Measurements from ENCODE around the gene TENT4A. TPM values are rescaled to one million over a fixed set of nuclear protein-coding genes. Genes with fewer than 3 reads are reported as not detected.

TENT4A gene
- total RNA-seq, 1 donor from 2014 or later, result 41.2 TPM

DNA sequence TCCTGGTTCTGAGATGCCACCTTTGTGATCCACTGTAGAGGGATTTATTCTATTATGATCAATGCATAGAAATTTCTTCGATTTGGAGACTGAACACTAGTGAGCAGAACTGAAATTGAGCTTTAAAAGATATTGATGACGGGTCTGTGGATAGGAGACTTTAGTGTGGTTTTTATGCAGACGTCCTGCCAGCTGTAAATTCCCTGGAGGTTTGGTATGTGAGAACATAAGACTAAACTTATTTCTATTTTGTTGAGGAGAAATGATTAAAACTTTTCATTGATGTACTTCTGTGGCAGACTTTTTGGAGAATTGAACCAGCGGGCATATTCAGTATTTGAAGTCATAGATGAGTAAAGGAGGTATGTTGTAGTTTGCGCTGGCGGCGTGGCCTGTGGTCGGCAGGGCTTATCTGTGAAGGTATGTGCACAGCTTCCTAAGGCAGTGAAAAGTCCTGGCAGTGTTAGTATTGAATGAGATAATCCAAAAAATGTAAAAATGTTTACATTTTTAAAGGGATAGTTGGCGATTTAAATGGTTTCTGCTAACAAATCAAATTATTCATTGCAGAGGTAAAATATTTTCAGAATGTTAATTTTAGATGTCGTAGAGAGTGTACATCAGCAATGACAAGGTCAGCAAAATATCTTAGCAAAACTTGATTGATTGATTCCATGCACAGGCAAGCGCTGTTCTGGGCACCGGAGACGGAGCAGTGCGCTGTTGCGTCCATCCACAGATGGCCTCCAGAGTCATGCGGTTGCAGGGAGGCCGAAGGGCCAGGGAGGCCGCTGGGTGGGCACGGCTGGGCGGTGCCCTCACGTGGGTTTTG, 20.4 kb downstream of the TENT4A start:
- Mint-ChIP-seq H3K27me3 (ENCODE audit: low read depth) (no peaks in the 10 kb centered on the region), H3K9me3 (no peaks in the 10 kb centered on the region), H3K36me3 (ENCODE audit: low read depth) (no peaks in the 10 kb centered on the region), H3K27ac (ENCODE audit: unreplicated experiment) (peak overlapping the region; percentile 89), H3K4me3 (no peak overlapping the region), H3K4me1 (peaks cover 36% of the 10 kb centered on the region)
- no peak for DNase-seq (ENCODE audit: low read depth, low spot score)
- TF ChIP-seq, protein P1, sequence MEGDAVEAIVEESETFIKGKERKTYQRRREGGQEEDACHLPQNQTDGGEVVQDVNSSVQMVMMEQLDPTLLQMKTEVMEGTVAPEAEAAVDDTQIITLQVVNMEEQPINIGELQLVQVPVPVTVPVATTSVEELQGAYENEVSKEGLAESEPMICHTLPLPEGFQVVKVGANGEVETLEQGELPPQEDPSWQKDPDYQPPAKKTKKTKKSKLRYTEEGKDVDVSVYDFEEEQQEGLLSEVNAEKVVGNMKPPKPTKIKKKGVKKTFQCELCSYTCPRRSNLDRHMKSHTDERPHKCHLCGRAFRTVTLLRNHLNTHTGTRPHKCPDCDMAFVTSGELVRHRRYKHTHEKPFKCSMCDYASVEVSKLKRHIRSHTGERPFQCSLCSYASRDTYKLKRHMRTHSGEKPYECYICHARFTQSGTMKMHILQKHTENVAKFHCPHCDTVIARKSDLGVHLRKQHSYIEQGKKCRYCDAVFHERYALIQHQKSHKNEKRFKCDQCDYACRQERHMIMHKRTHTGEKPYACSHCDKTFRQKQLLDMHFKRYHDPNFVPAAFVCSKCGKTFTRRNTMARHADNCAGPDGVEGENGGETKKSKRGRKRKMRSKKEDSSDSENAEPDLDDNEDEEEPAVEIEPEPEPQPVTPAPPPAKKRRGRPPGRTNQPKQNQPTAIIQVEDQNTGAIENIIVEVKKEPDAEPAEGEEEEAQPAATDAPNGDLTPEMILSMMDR (conservative IDR thresholded peaks at IDR 0.05), result no peak

DNA sequence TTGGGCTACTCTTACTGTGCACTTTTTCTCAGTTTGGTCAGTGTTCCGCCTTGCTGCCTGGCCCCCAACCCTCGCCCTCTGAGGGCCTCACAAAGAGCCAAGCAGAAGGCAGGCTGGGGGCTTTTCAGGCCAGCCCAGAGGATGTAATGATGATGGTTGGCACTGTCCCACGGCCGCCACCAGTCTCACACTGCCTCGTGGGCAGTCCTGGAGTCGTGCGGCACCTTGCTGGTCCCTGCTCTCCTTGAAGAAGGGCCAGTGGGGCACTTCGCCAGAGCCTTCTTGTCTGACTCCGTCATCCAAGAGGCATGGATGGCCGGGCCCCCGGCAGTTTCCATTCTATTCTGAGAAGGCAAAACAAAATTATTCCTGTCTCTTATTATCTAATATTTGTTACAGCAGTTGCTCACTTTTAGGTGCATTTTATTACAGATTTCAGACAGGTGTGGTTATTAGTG, 21.0 kb downstream of the TENT4A start:
- TF ChIP-seq, protein P1 (conservative IDR thresholded peaks at IDR 0.05), result no peak
- Mint-ChIP-seq H3K27me3 (ENCODE audit: low read depth) (no peaks in the 10 kb centered on the region), H3K27ac (ENCODE audit: unreplicated experiment) (no peak overlapping the region), H3K36me3 (ENCODE audit: low read depth) (no peaks in the 10 kb centered on the region), H3K4me3 (no peak overlapping the region), H3K4me1 (peaks cover 32% of the 10 kb centered on the region), H3K9me3 (no peaks in the 10 kb centered on the region)
- no peak for DNase-seq (ENCODE audit: low read depth, low spot score)

DNA sequence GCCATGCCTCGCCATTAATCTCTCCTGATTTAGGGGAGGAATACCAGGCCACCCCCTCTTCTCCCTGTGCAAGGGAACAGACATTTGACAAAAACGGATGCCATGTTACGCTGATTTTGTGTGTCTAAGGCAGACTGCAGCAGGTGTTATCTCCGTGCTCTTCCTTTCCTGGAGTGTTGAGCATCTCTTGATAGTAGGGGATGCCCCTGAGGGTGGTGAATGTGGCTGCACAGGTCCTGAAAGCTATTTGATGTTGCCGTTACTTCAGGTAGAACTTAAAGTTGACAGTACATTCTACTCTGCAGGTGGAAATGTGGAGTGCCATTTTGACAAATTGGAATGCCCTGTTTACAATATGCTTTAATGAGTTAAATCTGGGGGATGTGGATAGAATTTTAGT, 21.5 kb downstream of the TENT4A start:
- Mint-ChIP-seq H3K36me3 (ENCODE audit: low read depth) (peaks cover 2% of the 10 kb centered on the region), H3K4me3 (no peak overlapping the region), H3K27ac (ENCODE audit: unreplicated experiment) (no peak overlapping the region), H3K27me3 (ENCODE audit: low read depth) (no peaks in the 10 kb centered on the region), H3K9me3 (no peaks in the 10 kb centered on the region), H3K4me1 (peaks cover 30% of the 10 kb centered on the region)
- no peak for DNase-seq (ENCODE audit: low read depth, low spot score)
- TF ChIP-seq, protein P1 (conservative IDR thresholded peaks at IDR 0.05), result no peak

DNA sequence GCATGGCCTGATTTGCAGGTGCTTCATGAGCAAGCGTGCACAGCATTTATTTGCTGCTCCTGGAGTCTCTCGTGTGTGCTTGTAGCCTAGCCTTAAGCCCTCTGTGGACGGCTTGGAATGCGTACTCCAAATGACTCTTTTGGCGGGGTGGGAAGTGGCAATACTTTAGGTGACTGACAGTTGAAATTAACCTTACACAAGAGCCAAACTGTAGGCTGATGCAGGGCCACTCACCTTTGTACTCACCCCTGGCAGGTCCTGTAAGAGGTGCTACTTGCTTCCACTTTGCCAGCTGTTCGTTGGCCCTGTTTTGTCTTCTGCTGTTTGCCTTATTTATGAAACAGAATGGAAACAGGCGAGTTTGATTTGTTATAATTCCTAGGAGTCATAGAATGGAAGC, 22.9 kb downstream of the TENT4A start:
- H3K4me3 Mint-ChIP-seq, result no peak overlapping the region
- no peaks in the 10 kb centered on the region for H3K27me3 Mint-ChIP-seq (ENCODE audit: low read depth)
- H3K4me1 Mint-ChIP-seq, result peaks cover 24% of the 10 kb centered on the region
- no peaks in the 10 kb centered on the region for H3K9me3 Mint-ChIP-seq
- TF ChIP-seq, protein P1 (conservative IDR thresholded peaks at IDR 0.05), result no peak
- H3K27ac Mint-ChIP-seq (ENCODE audit: unreplicated experiment), result no peak overlapping the region
- H3K36me3 Mint-ChIP-seq (ENCODE audit: low read depth), result peaks cover 2% of the 10 kb centered on the region
- DNase-seq (ENCODE audit: low read depth, low spot score), result no peak

DNA sequence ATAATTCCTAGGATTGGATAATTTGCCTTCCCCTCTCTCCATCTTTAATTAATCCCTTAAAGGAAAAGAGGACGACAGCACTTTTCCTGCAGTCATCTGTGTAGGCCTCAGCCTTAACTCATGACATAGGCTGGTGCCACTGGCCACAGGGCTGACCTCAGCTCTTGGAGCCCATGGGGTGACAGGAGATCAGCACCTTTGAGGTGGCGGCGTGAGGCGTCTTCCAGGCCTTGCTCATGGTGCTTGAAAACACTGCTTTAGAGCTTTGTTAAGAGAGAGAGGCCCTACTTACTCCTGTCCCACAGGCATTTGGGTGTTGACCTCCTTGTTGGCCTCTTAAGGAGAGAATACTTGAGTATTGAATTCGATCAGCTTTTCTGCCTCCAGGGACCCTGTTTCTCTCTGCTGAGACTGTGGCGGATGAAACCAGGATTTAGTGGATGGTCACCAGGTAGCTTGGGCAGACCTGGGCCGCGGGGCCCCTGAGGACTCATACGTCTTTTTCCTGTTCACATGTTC, 23.4 kb downstream of the TENT4A start:
- no peaks in the 10 kb centered on the region for H3K27me3 Mint-ChIP-seq (ENCODE audit: low read depth)
- peaks cover 19% of the 10 kb centered on the region for H3K4me1 Mint-ChIP-seq
- H3K9me3 Mint-ChIP-seq, result no peaks in the 10 kb centered on the region
- peaks cover 2% of the 10 kb centered on the region for H3K36me3 Mint-ChIP-seq (ENCODE audit: low read depth)
- no peak for DNase-seq (ENCODE audit: low read depth, low spot score)
- TF ChIP-seq, protein P1 (conservative IDR thresholded peaks at IDR 0.05), result no peak
- H3K4me3 Mint-ChIP-seq, result no peak overlapping the region
- H3K27ac Mint-ChIP-seq (ENCODE audit: unreplicated experiment), result peak overlapping the region; percentile 57

Measured in neural crest cell (in vitro differentiated cells).